Right lobe of liver (tissue), 6 donors: ENCODE data around the gene DSCAML1. TPM values are rescaled to one million over a fixed set of nuclear protein-coding genes. Genes with fewer than 3 reads are reported as not detected.
"Not testable (repeated sequence)": the region's sequence is repeated elsewhere in the genome, so short reads cannot be mapped to it uniquely, and the experiment has no call there.

Experiments used
- ATAC-seq, 4 donors: fragments of 200-7000 bp; cut with Tn5 transposase; one replicate each; pipeline ENCODE4 v1.9.1; 2020; ENCODE audit warnings: mild to moderate bottlenecking in 4 of 4, moderate library complexity in 4 of 4
- DNase-seq, 3 donors: peaks; one replicate each; pipeline ENCODE4 v3.0.0-alpha.2; 2020
- H3K27ac ChIP-seq, 3 donors: fragments of 200-600 bp; one replicate each; pipeline ENCODE4 v1.8.0; 2022
- H3K27me3 ChIP-seq, 2 donors: fragments of 200-600 bp; one replicate each; pipeline ENCODE4 v1.8.0; 2022
- H3K36me3 ChIP-seq, 4 donors: fragments of 200-600 bp; sonication (generic) in 1 of 4; one replicate each; pipeline versions ENCODE4 v1.5.1 to v1.8.0; 2017 to 2022; ENCODE audit warnings: control low read depth in 1 of 4
- H3K4me1 ChIP-seq, 4 donors: fragments of 200-600 bp; sonication (generic) in 1 of 4; one replicate each; pipeline versions ENCODE4 v1.5.1 to v1.8.0; 2017 to 2022; ENCODE audit warnings: control low read depth in 1 of 4
- H3K4me3 ChIP-seq, 3 donors: fragments of 200-600 bp; one replicate each; pipeline ENCODE4 v1.8.0; 2022
- H3K9me3 ChIP-seq, 4 donors: fragments of 200-600 bp; sonication (generic) in 1 of 4; one replicate each; pipeline versions ENCODE4 v1.5.1 to v1.8.0; 2017 to 2022; ENCODE audit warnings: control low read depth in 1 of 4
- POLR2A ChIP-seq: fragments of 450-650 bp; IDR thresholded peaks from one replicate; pipeline ENCODE4 v1.6.1; 2017; ENCODE audit warnings: antibody characterized with exemption, mild to moderate bottlenecking
- WGBS: methylation state at CpG from one replicate; pipeline ENCODE4 v1.1.6; 2018; ENCODE audit warnings: low coverage, low lambda C conversion rate; ENCODE audit not compliant: insufficient coverage; ENCODE audit errors: missing lambda C conversion rate; 5-methylcytosine and 5-hydroxymethylcytosine counted together
- intact Hi-C, 2 donors: fragments of 100-400 bp; cut with DNase I; formaldehyde crosslinking; loops; one replicate each; pipeline versions ENCODE4 v1.11.2 to v1.14.1; 2022
- total RNA-seq, 6 experiments: library from RNA; depleted of rRNA in 2 of 6; stranded (reverse); fragments of >200 nt in 2 of 6; fragmentation: NEBNext Ultra II Directional in 3 of 6; extraction: Animal tissue kit (Norgen Biotek cat#: 25700) in 3 of 6; gene quantifications; one replicate each; pipeline versions ENCODE4 v1.1.0 to v1.2.4, GENCODE V29; 2016 to 2023
- TF ChIP-seq, protein P1 (sequence below), 4 donors: fragments of 200-600 bp in 3 of 4; fragments of 450-650 bp in 1 of 4; IDR thresholded peaks; one replicate each; pipeline versions ENCODE4 v1.5.1 to v1.8.0; 2016 to 2022; ENCODE audit warnings: antibody characterized with exemption in 4 of 4, mild to moderate bottlenecking in 2 of 4
- donor health status: DM: no; HTN: yes; CAD: no.
- donor health status: DM: no; HTN: no; CAD: no.
- donor health status: DM: no; HTN: no; CAD: no.
- donor health status: DM: no; HTN: yes; CAD: no.
- donor health status: DM: no; HTN: yes; CAD: no.

Gene DSCAML1
- total RNA-seq, 6 experiments from 2014 or later, result 0.06 to 0.92 (median 0.22) TPM; not detected in 1

- Histone ChIP-seq H3K4me3 (no peak overlapping the region), H3K9me3 (no peaks in the 10 kb centered on the region), H3K4me1 (no peaks in the 10 kb centered on the region), H3K27ac (no peak overlapping the region), H3K27me3 (no peaks in the 10 kb centered on the region), H3K36me3 (no peaks in the 10 kb centered on the region)
- ATAC-seq, result no peak
- WGBS, result 82% methylated on average over 6 of the region's 9 CpGs
- TF ChIP-seq, protein P1, sequence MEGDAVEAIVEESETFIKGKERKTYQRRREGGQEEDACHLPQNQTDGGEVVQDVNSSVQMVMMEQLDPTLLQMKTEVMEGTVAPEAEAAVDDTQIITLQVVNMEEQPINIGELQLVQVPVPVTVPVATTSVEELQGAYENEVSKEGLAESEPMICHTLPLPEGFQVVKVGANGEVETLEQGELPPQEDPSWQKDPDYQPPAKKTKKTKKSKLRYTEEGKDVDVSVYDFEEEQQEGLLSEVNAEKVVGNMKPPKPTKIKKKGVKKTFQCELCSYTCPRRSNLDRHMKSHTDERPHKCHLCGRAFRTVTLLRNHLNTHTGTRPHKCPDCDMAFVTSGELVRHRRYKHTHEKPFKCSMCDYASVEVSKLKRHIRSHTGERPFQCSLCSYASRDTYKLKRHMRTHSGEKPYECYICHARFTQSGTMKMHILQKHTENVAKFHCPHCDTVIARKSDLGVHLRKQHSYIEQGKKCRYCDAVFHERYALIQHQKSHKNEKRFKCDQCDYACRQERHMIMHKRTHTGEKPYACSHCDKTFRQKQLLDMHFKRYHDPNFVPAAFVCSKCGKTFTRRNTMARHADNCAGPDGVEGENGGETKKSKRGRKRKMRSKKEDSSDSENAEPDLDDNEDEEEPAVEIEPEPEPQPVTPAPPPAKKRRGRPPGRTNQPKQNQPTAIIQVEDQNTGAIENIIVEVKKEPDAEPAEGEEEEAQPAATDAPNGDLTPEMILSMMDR (IDR thresholded peaks at IDR 0.05), result no peak
- TF ChIP-seq POLR2A, result no peak
- no peak for DNase-seq
- intact Hi-C loops, result no loop called here
Measured at GRCh38 chr11:117766026-117766425, 31.0 kb downstream of the DSCAML1 start.

GRCh38 chr11:117765068-117765467 lies 31.9 kb downstream of the DSCAML1 start:
- Histone ChIP-seq H3K9me3 (no peaks in the 10 kb centered on the region), H3K4me3 (no peak overlapping the region), H3K4me1 (no peaks in the 10 kb centered on the region), H3K27me3 (no peaks in the 10 kb centered on the region), H3K36me3 (no peaks in the 10 kb centered on the region), H3K27ac (no peak overlapping the region)
- intact Hi-C loops, result no loop called here
- ATAC-seq (no peak), DNase-seq (no peak)
- 29% methylated on average over 2 of the region's 5 CpGs for WGBS
- no peak for TF ChIP-seq POLR2A
- TF ChIP-seq, protein P1 (IDR thresholded peaks at IDR 0.05), result no peak

- DNase-seq, intact Hi-C loops, H3K36me3 ChIP-seq, H3K27ac ChIP-seq, H3K9me3 ChIP-seq, H3K4me3 ChIP-seq, H3K27me3 ChIP-seq, H3K4me1 ChIP-seq, ATAC-seq: not testable (repeated sequence)
- 79% methylated on average over 2 of the region's 5 CpGs for WGBS
Measured at GRCh38 chr11:117763465-117763864, 33.6 kb downstream of the DSCAML1 start.

GRCh38 chr11:117761993-117762392 lies 35.0 kb downstream of the DSCAML1 start:
- TF ChIP-seq, protein P1 (IDR thresholded peaks at IDR 0.05), result no peak
- no peak for TF ChIP-seq POLR2A
- intact Hi-C loops, result no loop called here
- H3K27me3 ChIP-seq, result no peaks in the 10 kb centered on the region
- WGBS, result 60% methylated on average over 7 of the region's 7 CpGs
- no peaks in the 10 kb centered on the region for H3K36me3 ChIP-seq
- no peak overlapping the region for H3K4me3 ChIP-seq
- DNase-seq (no peak), ATAC-seq (no peak)
- no peaks in the 10 kb centered on the region for H3K9me3 ChIP-seq
- H3K27ac ChIP-seq, result no peak overlapping the region
- H3K4me1 ChIP-seq, result no peaks in the 10 kb centered on the region

DNA sequence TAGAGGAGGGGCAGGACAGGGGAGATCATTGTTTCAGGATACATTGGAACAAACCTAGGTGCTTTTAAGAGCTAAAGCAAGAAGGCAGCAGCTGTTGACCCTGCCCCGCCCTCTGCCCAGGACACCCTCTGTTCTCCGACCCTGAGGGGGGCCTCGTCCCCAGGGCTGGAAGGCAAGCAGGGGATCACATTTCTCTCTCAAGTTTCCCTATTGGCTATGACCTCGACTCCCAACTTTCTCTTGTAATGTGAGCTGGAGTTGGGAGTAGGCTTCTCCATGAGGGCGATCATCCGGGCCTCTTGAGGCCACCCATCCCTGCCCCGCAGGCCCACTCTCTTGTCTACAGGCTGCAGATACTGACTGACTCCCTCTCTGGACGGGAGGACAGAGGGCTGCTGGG lies 37.7 kb downstream of the DSCAML1 start:
- Histone ChIP-seq H3K27me3 (no peaks in the 10 kb centered on the region), H3K27ac (no peak overlapping the region), H3K9me3 (no peaks in the 10 kb centered on the region), H3K4me1 (no peaks in the 10 kb centered on the region), H3K4me3 (no peak overlapping the region), H3K36me3 (no peaks in the 10 kb centered on the region)
- intact Hi-C loops, result no loop called here
- TF ChIP-seq, protein P1 (IDR thresholded peaks at IDR 0.05), result no peak
- no peak for TF ChIP-seq POLR2A
- no peak for ATAC-seq
- WGBS, result 64% methylated on average over 3 of the region's 8 CpGs
- no peak for DNase-seq
